HepG2 (cell line): ENCODE data around the gene BICRAL. TPM values are rescaled to one million over a fixed set of nuclear protein-coding genes. Genes with fewer than 3 reads are reported as not detected.

Experiments used
- ATAC-seq: fragments of 200-7000 bp; cut with Tn5 transposase; 3 replicates; pipeline ENCODE4 v1.9.1; 2020; ENCODE audit warnings: mild to moderate bottlenecking, moderate library complexity
- BruUV-seq: library from RNA; stranded (reverse); fragments of 400-500 nt; replicated peaks from 2 replicates; lab custom pipeline; 2021; lab: Mats Ljungman, UMichigan
- CTCF ChIA-PET: fragments of 300-600 bp; formaldehyde crosslinking; extraction: SDS; loops from one replicate; lab custom pipeline; 2021; ENCODE audit warnings: low total read pairs, inconsistent platforms, low intra/inter-chr PET ratio; lab: Yijun Ruan, JAX
- POLR2A ChIA-PET: fragments of 350-600 bp; sonication (Branson Sonifier 250); formaldehyde crosslinking; loops from one replicate; lab custom pipeline; 2020; ENCODE audit warnings: antibody characterized with exemption, inconsistent platforms; lab: Yijun Ruan, JAX
- DNase-seq: peaks from one replicate; pipeline ENCODE4 v3.0.0-alpha.2; 2015; ENCODE audit warnings: low spot score
- FAIRE-seq: peaks from 3 replicates; lab custom pipeline; 2011; peaks lifted over from hg19 to GRCh38; lab: Jason Lieb, UNC
- H2AFZ ChIP-seq: one replicate; pipeline ENCODE4 v1.6.1; 2011; ENCODE audit warnings: low read length, inconsistent platforms
- H3K27ac ChIP-seq: fragments of 300-600 bp; 3 replicates; pipeline ENCODE4 v1.8.0; 2011; ENCODE audit warnings: mixed run types, mild to moderate bottlenecking, mixed read lengths, low read length, inconsistent platforms; ENCODE audit not compliant: insufficient read depth; ENCODE audit errors: extremely low read length
- H3K27me3 ChIP-seq, 2 experiments: fragments of 200-600 bp in 1 of 2; 2 replicates in 1 of 2; 3 replicates in 1 of 2; pipeline versions ENCODE4 v1.6.0 to v1.8.0; 2011; ENCODE audit warnings: low read length in 2 of 2, mild to moderate bottlenecking in 2 of 2, moderate library complexity in 2 of 2, inconsistent platforms in 1 of 2; ENCODE audit not compliant: insufficient read depth in 2 of 2, control insufficient read depth in 1 of 2
- H3K36me3 ChIP-seq, 2 experiments: fragments of 200-600 bp in 1 of 2; replicated peaks in 1 of 2; 2 replicates in 1 of 2; 3 replicates in 1 of 2; pipeline versions ENCODE4 v1.5.1 to v1.8.0; 2011; ENCODE audit warnings: low read length in 2 of 2, inconsistent platforms in 1 of 2; ENCODE audit not compliant: insufficient read depth in 2 of 2, control insufficient read depth in 1 of 2
- H3K4me1 ChIP-seq: 2 replicates; pipeline ENCODE4 v1.5.1; 2012; ENCODE audit warnings: low read length, inconsistent platforms; ENCODE audit not compliant: insufficient read depth
- H3K4me2 ChIP-seq: 2 replicates; pipeline ENCODE4 v1.6.0; 2011; ENCODE audit warnings: low read depth, low read length, inconsistent platforms
- H3K4me3 ChIP-seq, 3 experiments: fragments of 200-600 bp in 1 of 3; sonication (generic), shearing (Covaris generic) in 1 of 3; replicated peaks in 1 of 3; 2 replicates each; pipeline ENCODE4 v1.5.1; 2011 to 2016; ENCODE audit warnings: low read length in 3 of 3, inconsistent platforms in 2 of 3, low read depth in 2 of 3, mild to moderate bottlenecking in 2 of 3, control low read depth in 1 of 3, mixed read lengths in 1 of 3; ENCODE audit not compliant: insufficient read depth in 1 of 3
- H3K79me2 ChIP-seq: one replicate; pipeline ENCODE4 v1.6.1; 2011; ENCODE audit warnings: low read length, inconsistent platforms; ENCODE audit not compliant: insufficient read depth
- H3K9ac ChIP-seq: 2 replicates; pipeline ENCODE4 v1.6.0; 2011; ENCODE audit warnings: mild to moderate bottlenecking, low read depth, low read length, inconsistent platforms; ENCODE audit not compliant: insufficient read depth
- H3K9me3 ChIP-seq: 2 replicates; pipeline ENCODE4 v1.5.1; 2012; ENCODE audit warnings: mild to moderate bottlenecking, low read length
- H4K20me1 ChIP-seq: 2 replicates; pipeline ENCODE4 v1.6.0; 2011; ENCODE audit warnings: inconsistent platforms, mild to moderate bottlenecking, low read length, moderate library complexity; ENCODE audit not compliant: insufficient read depth
- ATAD3A ChIP-seq: sonication (generic); formaldehyde crosslinking; IDR thresholded peaks from 2 replicates; pipeline ENCODE4 v1.4.0; 2020; ENCODE audit warnings: missing genetic modification reagents
- BRD4 ChIP-seq: sonication (generic); formaldehyde crosslinking; IDR thresholded peaks from 2 replicates; pipeline ENCODE4 v1.4.0; 2020; ENCODE audit warnings: missing genetic modification reagents
- IRX3 ChIP-seq: sonication (generic); formaldehyde crosslinking; IDR thresholded peaks from 2 replicates; pipeline ENCODE4 v1.8.1; 2023; ENCODE audit warnings: mild to moderate bottlenecking, low read depth, missing genetic modification reagents, borderline replicate concordance
- MBNL3 ChIP-seq: fragments of 250-450 bp; sonication (Bioruptor Pico); conservative IDR thresholded peaks from 2 replicates; pipeline ENCODE4 v1.8.0; 2022; ENCODE audit warnings: mild to moderate bottlenecking, inconsistent platforms
- NFIC ChIP-seq: IDR thresholded peaks from 2 replicates; pipeline ENCODE4 v1.6.1; 2012; ENCODE audit warnings: mild to moderate bottlenecking, low read length, inconsistent platforms
- ONECUT2 ChIP-seq: sonication (generic); formaldehyde crosslinking; IDR thresholded peaks from 2 replicates; pipeline ENCODE4 v1.4.0; 2020; ENCODE audit warnings: missing genetic modification reagents
- TBL1XR1 ChIP-seq: fragments of 150-350 bp; IDR thresholded peaks from 2 replicates; pipeline ENCODE4 v1.6.1; 2014; ENCODE audit warnings: borderline replicate concordance, low read length; ENCODE audit not compliant: partially characterized antibody
- U2AF1 ChIP-seq: fragments of 200-400 bp; formaldehyde crosslinking; optimal IDR thresholded peaks from 2 replicates; pipeline ENCODE3; 2017; ENCODE audit warnings: mild to moderate bottlenecking, low read depth, low read length
- ZNF34 ChIP-seq: sonication (generic); formaldehyde crosslinking; IDR thresholded peaks from 2 replicates; pipeline ENCODE4 v1.4.0; 2020; ENCODE audit warnings: mild to moderate bottlenecking, missing genetic modification reagents, borderline replicate concordance
- ZNF747 ChIP-seq: sonication (generic); formaldehyde crosslinking; IDR thresholded peaks from 2 replicates; pipeline ENCODE4 v1.8.1; 2023; ENCODE audit warnings: missing genetic modification reagents, mild to moderate bottlenecking, borderline replicate concordance
- ZNF816 ChIP-seq: sonication (generic); formaldehyde crosslinking; IDR thresholded peaks from 2 replicates; pipeline ENCODE4 v1.8.0; 2022; ENCODE audit warnings: missing genetic modification reagents, mild to moderate bottlenecking, borderline replicate concordance
- ZNF839 ChIP-seq: sonication (generic); formaldehyde crosslinking; IDR thresholded peaks from 2 replicates; pipeline ENCODE4 v1.4.0; 2020; ENCODE audit warnings: missing genetic modification reagents, mild to moderate bottlenecking, borderline replicate concordance
- ZNF841 ChIP-seq: sonication (generic); formaldehyde crosslinking; IDR thresholded peaks from 2 replicates; pipeline ENCODE4 v1.8.1; 2023; ENCODE audit warnings: missing genetic modification reagents, borderline replicate concordance
- WGBS: methylation state at CpG from one replicate; pipeline ENCODE4 v1.1.6; 2017; ENCODE audit warnings: low lambda C conversion rate; 5-methylcytosine and 5-hydroxymethylcytosine counted together
- in situ Hi-C: cut with HindIII; loops from 2 replicates; pipeline ENCODE4 v1.10.0; 2017; ENCODE audit warnings: low pct_unique_long_range_greater_than_20kb; ENCODE audit not compliant: extremely low pct_ligation_motif_present
- intact Hi-C: fragments of 100-400 bp; cut with micrococcal nuclease; formaldehyde crosslinking; loops from one replicate; pipeline ENCODE4 v1.10.0; 2022; ENCODE audit not compliant: unreplicated experiment
- polyA plus RNA-seq, 8 experiments: library from polyadenylated mRNA; depleted of rRNA in 3 of 8; stranded (reverse) in 7 of 8; unstranded in 1 of 8; fragments of >200 nt; fragmentation: Illumina TruSeq in 4 of 8; extraction: Trizol in 4 of 8; gene quantifications; 2 replicates each; pipeline versions ENCODE4 v1.2.1 to v1.2.3, GENCODE V29; 2011 to 2016; ENCODE audit warnings: low read depth in 4 of 8, missing spikeins in 1 of 8, mixed read lengths in 1 of 8; ENCODE audit not compliant: insufficient read depth in 1 of 8
- total RNA-seq, 5 experiments: library from RNA; depleted of rRNA; stranded (reverse); fragments of >200 nt; fragmentation: Illumina TruSeq; extraction: Trizol; gene quantifications; 2 replicates each; pipeline ENCODE4 v1.2.3, GENCODE V29; 2016; ENCODE audit warnings: low read depth in 1 of 5
- TF ChIP-seq, protein P1 (sequence below): sonication (generic); formaldehyde crosslinking; IDR thresholded peaks from 2 replicates; pipeline ENCODE4 v1.5.1; 2020; ENCODE audit warnings: mild to moderate bottlenecking, moderate library complexity, missing genetic modification reagents
- TF ChIP-seq, protein P2 (sequence below), 2 experiments: sonication (generic) in 1 of 2; formaldehyde crosslinking in 1 of 2; IDR thresholded peaks; 2 replicates each; pipeline versions ENCODE4 v1.6.1 to v1.9.0; 2014 to 2022; ENCODE audit warnings: antibody characterized with exemption in 1 of 2, borderline replicate concordance in 1 of 2, inconsistent platforms in 1 of 2, low read depth in 1 of 2, missing genetic modification reagents in 1 of 2

The BICRAL gene
- total and polyA plus RNA-seq, 2 of the 13 experiments (the other 11 are each of a cell fraction or from before 2014, with no cell fraction given), result 5.0 to 13.5 TPM

DNA sequence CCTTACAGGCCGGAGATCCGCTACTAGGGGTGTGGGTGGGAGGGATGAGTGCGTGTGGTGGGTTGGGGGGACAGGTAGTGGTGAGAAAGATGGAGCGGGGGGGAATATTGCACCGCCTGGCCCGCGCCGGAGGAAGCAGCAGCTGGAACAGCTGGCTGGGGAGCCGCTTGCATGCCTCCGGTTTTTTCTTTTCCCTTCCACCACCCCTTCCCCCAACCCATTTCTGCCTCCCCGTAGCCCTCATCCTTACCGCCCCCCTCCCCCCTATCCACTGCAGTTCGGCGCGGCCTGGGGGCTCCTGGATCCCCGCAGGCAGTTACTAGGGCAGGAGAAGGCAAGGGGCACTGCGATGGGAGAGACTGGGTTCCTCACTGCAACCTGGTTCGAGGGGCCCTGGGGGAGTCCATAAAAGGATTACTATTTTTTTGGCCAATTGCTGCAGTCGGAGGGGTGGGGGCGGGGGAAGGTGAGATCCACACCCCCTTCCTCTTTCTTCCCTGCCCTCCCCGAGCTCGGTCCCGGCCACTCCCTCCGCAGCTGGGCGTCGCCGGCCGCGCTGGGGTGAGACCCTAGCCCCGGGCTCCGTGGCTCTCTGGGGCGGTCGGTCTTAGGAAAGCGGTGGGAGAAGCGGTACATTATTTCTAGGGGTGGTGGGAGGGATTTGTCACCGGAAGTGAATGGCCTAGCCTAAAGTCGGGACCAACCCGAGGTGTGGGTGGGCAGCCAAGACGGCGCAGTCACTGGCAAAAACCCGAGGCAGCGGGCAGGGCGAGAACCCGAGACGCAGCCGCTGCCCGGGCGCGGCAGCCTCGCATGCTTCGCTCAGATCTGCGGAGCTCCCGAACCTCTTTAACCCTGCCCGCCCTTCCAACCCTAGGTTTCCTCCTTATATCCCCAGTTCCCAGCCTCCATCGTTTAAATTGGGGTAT is 35.1 kb upstream of the BICRAL start:
- peak overlapping the region; percentile 10 for H2AFZ ChIP-seq
- peaks cover 24% of the 10 kb centered on the region for H3K79me2 ChIP-seq
- peak overlapping the region; percentile 77 for H3K4me2 ChIP-seq
- no TSS peak for BruUV-seq
- intact Hi-C loops, result loop anchor here (1.0 to 10.0 kb wide), 3 partner anchors 36 to 182 kb away; partner anchors contain the start of genes BICRAL, RPL7L1 and UBR2
- H3K36me3 ChIP-seq, result no peaks in the 10 kb centered on the region
- H3K4me3 ChIP-seq, result peak overlapping the region; percentile 69 to 93 (median 85)
- H3K4me1 ChIP-seq, result peaks cover 43% of the 10 kb centered on the region
- WGBS, result under 1% methylated on average over 40 of the region's 55 CpGs
- H3K9ac ChIP-seq, result peak overlapping the region; percentile 79
- ATAC-seq (peak; percentile 80), DNase-seq (peak; percentile 91), FAIRE-seq (no peak)
- ChIA-PET CTCF (no interaction called here), POLR2A (interaction anchor here (0.6 to 8.3 kb wide), 44 partner anchors 8 to 851 kb away, joined by 3 to 270 read pairs (median 4); partner anchors contain the start of genes BICRAL, CNPY3, CUL7 and KLHDC3)
- H3K9me3 ChIP-seq, result no peaks in the 10 kb centered on the region
- peak overlapping the region; percentile 84 for H3K27ac ChIP-seq
- in situ Hi-C loops, result loop anchor here (5.0 kb wide), 1 partner anchor 36 kb away; the partner anchor contains the start of gene BICRAL
- no peaks in the 10 kb centered on the region; a peak in 1 of 5 replicates for H3K27me3 ChIP-seq
- peaks cover 14% of the 10 kb centered on the region; the same call in 1 of the 2 replicates for H4K20me1 ChIP-seq
- TF ChIP-seq ZNF839 (CRISPR knock-in tag) (no peak), ZNF816 (CRISPR knock-in tag) (no peak; the same call in 1 of the 2 replicates), ZNF34 (CRISPR knock-in tag) (peak; percentile 93), TBL1XR1 (no peak), ATAD3A (CRISPR knock-in tag) (no peak), NFIC (no peak), MBNL3 (CRISPR knock-in tag) (no peak), BRD4 (CRISPR knock-in tag) (peak; percentile 67), ZNF841 (no peak), ZNF747 (CRISPR knock-in tag) (peak; percentile 74; the same call in 1 of the 2 replicates), IRX3 (CRISPR knock-in tag) (no peak; the same call in 1 of the 2 replicates), U2AF1 (no peak), ONECUT2 (CRISPR knock-in tag) (no peak)
- TF ChIP-seq, protein P1, sequence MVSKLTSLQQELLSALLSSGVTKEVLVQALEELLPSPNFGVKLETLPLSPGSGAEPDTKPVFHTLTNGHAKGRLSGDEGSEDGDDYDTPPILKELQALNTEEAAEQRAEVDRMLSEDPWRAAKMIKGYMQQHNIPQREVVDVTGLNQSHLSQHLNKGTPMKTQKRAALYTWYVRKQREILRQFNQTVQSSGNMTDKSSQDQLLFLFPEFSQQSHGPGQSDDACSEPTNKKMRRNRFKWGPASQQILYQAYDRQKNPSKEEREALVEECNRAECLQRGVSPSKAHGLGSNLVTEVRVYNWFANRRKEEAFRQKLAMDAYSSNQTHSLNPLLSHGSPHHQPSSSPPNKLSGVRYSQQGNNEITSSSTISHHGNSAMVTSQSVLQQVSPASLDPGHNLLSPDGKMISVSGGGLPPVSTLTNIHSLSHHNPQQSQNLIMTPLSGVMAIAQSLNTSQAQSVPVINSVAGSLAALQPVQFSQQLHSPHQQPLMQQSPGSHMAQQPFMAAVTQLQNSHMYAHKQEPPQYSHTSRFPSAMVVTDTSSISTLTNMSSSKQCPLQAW, result peak; percentile 47; the same call in 1 of the 2 replicates
- TF ChIP-seq, protein P2, sequence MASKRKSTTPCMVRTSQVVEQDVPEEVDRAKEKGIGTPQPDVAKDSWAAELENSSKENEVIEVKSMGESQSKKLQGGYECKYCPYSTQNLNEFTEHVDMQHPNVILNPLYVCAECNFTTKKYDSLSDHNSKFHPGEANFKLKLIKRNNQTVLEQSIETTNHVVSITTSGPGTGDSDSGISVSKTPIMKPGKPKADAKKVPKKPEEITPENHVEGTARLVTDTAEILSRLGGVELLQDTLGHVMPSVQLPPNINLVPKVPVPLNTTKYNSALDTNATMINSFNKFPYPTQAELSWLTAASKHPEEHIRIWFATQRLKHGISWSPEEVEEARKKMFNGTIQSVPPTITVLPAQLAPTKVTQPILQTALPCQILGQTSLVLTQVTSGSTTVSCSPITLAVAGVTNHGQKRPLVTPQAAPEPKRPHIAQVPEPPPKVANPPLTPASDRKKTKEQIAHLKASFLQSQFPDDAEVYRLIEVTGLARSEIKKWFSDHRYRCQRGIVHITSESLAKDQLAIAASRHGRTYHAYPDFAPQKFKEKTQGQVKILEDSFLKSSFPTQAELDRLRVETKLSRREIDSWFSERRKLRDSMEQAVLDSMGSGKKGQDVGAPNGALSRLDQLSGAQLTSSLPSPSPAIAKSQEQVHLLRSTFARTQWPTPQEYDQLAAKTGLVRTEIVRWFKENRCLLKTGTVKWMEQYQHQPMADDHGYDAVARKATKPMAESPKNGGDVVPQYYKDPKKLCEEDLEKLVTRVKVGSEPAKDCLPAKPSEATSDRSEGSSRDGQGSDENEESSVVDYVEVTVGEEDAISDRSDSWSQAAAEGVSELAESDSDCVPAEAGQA (IDR thresholded peaks at IDR 0.05; ENCODE audit: low read depth), result no peak
- TF ChIP-seq, protein P2 (CRISPR knock-in tag; IDR thresholded peaks at IDR 0.05; ENCODE audit: borderline replicate concordance), result no peak
